ENCODE measurements around the gene MMP24.

GRCh38 chr20:35281506-35282101, 55.1 kb downstream of the MMP24 start:
- TF ChIP-seq EZH2 (IDR thresholded peaks at IDR 0.05; ENCODE audit: insufficient read depth, poor library complexity, severe bottlenecking) (no peak), EZH2phosphoT487 (IDR thresholded peaks at IDR 0.05; ENCODE audit: insufficient read depth, low read depth) (no peak)
